CD4-positive, alpha-beta T cell treated with Interleukin-2 at 100 ng/mL for 4 hours (primary cell): ENCODE data around the gene PRUNE1.

Source experiments
- DNase-seq: peaks from one replicate; pipeline ENCODE4 v3.0.0-alpha.2; 2020; ENCODE audit warnings: low spot score

Gene PRUNE1

DNA sequence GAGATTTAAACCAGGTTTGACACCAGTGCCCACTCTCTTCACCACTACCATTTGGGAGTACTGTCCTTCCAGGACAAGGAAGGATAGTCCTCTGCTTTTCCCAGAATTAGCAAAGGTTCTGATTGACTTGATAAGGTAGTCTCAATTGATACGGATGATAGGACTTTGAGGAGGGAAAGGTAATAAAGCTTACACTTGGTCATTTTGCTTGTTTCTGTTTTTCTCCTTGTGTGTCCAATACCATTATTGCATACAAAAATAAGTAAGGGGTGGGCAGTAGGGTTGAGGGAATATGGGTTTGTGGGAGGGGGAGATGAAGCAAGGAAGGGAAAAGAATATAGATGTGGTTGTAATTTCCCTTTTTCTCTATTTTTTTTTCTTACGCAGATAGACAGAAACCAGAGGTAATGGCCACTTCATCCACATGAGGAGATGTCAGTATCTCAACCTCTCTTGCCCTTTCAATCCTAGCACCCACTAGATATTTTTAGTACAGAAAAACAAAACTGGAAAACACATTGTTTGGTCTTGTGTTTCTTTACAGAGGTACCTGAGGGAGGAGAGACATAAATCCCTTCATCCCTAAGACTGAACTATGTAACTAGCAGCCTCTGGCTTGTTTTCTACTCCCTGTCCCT lies 41.9 kb downstream of the PRUNE1 start:
- DNase-seq, result no peak

DNA sequence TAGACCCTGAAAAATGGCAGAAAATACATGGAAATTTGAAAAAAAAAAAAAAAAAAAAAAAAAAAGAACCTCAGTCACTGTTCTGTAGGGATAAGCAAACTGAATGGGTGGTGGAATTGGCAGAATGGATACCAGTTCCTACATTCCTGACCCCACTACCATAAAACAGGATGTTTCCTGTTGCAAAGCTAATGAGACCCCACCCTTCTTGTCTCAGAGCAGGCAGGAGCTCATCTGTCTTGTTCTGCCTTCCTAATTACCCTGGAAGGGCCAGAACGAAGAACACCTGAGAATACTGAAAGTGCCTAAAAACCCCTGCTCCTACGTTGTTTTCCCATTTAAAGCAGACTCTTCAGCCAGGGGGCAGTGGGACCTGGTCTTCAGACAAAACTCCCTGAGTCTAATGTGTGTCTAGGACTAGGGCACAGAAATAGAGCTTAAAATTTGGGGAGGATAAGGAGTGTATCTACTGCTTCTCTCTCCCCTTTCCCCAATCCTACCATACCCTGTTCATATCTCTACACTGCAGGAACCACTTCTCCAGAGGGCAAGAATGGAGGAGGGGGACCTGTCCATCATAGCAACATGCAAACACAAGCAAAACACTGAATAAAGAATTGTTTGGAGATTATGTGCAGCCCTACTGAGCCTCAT lies 43.2 kb downstream of the PRUNE1 start:
- no peak for DNase-seq

DNA sequence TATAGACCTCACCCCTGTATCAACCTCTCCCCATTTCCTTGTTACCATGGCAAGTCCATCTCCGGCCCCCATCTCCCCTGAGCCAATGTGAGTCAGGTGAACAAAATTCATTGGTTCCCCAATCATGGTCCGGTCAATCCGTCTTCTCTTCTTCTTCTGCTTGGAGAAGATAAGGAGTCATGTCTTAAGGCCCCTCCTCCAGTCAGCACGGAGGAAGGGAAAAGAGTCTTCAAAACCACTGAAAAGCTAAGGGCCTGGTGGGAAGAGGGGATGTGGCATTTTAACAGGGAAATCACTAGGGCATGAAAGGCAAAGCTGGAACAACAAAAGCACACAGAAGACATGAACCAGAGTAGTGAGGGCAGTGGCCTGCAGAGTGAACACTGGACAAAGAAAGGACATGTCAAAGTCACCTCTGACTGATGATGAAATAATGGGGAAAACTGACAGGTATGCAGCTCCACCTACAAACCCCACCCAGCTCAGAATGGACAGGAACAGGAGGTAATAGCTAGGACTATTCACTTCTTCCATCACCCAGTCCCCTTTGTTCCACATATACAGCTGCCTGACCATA lies 46.8 kb downstream of the PRUNE1 start:
- no peak for DNase-seq

DNA sequence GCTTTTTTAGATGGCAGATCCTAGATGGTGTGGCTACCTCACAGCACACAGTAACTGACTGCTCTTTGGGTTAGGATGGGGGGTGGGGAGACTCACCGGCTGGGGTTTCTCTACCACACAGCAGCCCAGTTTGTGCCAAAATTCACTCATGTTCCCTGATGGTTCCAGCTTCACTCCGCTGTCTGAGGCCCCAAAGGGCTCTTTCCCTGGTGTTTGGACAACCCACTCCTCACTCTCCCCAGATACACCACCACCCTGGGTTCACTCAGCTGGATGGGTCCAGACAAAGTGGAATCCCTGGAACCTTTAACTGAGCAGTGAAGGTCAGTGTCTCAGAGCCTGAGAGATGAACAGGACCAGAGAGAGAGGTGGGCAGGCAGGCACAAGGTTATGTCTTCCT lies 47.3 kb downstream of the PRUNE1 start:
- no peak for DNase-seq

DNA sequence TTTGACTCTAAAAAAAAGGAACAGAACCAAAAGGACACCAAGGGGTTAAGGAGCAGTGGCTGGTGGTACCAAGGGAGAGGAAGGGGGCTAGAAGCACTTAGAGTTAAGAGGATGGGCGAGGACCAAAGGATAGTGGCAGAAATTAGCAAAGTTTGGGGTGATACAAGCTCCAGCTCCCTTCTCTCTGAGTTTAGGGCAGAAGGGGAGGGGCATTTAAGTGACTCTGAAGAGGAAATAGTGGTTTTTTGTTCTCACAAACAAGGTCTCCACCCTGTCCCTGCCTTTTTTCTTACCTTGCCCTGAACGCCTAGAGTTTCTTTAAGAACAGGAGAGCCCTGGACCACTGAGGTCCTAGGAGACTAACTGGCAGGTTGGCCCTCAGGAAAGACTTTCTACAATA lies 47.9 kb downstream of the PRUNE1 start:
- peak; percentile 76 for DNase-seq

DNA sequence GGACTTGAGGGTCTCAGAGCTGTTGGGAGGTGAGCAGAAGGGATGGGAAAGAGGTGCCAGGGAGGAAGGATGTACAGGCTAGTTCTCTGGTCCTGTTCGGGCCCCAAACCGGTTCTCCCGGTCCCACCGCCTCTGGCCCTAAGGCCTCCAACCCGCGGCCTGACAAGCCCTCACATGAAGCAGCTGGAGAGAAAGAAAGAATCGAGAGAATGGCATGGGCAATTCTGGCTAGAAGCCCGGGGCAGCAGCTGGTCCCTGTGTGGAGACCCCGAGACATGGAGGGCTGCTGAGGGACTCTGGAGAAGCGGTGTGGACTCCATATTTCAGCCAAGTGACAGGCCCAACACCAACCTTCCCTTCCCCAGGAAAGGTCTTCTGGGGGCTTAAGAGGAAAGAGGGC lies 50.4 kb downstream of the PRUNE1 start:
- no peak for DNase-seq

DNA sequence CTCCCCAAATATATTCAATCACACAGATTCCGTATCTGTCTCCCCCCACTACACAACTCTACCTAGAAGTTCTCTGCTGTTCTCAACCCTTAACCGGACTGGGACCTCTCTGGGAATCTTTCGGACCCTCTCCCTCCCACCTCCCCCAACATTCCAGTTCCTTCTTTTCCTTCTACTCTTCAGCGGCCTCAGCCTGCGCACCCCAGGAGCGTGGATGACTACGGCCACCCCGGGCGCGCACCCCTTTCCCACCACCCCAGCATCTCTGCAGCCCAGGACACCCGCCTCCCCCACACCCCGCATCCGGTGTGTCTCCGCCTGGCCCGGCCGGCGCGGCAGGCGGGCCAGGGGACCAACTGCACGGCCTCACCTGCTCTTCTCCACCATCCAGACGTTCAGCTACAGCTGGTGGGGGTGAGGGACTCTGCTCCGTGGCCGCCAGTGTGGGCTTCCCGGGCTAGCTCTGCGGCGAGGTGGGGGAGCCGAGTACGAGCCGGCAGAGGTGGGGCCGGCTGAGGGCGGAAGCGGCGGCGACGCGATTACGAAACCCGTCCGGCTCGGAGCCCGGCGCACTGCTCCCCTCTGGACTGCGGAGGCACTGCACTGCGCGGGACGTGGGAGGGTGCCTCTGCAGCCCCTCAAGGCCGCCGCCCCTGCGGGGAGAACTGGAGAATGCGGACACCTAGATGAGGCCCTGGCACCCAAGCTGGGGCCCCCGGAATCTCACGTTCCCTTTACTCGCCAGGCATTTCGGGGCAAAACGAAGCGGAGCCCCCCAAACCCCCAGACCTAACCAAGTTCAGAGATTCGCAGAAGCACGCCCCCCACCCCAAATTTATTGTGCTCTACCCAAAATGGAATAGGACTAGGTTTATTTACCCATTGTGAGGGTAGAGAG lies 51.1 kb downstream of the PRUNE1 start, which contains the start of gene CDC42SE1:
CDC42SE1 (minus strand) TSS at position 514 of the 898 bp plus-strand sequence. CDS start 3,892 bp downstream, outside the sequence.
- peak; percentile 83 for DNase-seq

DNA sequence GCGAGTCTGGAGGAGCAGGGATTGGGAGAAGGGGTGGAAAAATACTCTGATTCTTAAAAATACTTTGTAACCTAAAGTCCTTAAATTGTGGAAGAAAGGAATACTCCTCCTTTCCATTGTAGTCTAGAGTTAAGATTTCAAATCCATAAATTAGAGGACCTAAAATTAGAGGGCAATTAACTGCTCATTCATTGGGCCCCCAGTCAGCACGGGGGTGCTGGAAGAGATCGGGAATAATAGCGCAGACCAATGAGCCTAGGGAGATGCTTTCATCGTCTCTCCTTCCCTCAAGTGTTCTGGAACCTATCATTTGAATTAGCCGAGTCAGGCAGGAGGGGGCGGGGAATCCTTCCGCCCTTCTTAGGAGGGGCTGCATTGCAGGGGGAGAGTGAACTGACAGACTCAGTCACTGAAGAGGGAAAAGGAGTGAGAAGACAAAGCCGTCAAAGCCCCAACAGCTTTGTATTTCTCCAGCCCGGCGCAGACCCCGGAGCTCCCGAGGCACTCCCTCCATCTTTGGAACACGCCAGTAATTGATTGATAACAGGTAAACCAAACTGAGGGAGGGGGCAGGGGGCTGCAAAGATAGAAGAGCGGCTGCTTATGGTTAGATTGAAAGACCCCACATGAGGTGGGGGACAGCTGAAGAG lies 51.9 kb downstream of the PRUNE1 start, which contains the start of gene MLLT11:
MLLT11 (plus strand) TSS at position 391 of the 650 bp plus-strand sequence. CDS start 6,828 bp downstream, outside the sequence.
- DNase-seq, result peak; percentile 20

DNA sequence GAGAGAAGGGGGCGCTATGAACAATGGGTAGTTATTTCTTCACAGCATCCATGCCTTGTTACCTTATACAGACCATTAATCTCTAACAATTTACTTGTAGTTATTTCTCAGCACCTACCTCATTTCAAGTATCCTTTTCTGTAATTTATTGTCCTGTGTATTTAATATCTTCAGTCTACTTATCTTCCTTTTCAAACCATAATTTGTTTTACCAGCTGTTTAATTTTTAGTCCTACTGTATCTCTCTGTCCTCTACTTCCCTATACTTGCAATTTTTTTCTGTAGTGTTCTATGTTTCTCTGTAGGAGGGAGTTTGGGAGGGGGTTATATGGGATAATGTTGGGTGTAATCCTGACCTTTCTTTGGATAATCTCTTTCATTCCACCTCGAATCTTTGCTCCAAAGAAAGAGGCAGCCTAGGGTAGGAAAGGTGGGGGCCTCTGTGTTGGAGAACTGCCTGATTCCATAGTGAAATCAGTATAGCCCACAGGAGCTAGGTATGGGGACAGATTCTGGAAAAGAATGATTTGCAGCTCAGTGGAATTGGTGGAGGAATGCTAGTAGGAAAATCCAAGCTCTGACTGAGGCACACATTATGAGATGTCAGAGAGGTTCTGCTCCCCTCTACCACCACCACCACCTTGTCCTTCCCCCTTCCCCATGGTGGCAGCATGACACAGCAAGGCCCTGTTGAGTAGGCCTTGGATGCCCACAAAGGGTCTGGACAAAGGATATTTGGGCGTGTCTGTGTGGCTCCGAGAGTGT lies 52.6 kb downstream of the PRUNE1 start:
- no peak for DNase-seq

DNA sequence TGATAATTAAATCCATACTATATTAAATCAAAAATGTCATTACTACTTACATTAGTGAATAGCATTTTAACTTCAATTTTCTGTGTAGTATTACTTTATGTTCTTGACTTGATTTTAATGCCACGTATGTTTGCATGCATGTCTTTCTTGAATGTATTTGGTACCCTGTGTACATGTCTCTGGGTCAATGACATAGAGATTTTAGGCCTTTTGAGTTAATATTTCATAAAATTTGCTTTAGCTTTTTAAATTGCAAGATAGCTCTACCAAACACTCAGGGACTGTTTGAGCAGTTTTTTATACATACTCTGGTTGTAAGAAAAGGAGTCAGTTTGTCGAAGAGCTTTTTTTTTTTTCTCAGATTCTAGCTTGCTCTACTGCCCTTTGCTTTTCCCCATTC lies 53.5 kb downstream of the PRUNE1 start:
- no peak for DNase-seq

DNA sequence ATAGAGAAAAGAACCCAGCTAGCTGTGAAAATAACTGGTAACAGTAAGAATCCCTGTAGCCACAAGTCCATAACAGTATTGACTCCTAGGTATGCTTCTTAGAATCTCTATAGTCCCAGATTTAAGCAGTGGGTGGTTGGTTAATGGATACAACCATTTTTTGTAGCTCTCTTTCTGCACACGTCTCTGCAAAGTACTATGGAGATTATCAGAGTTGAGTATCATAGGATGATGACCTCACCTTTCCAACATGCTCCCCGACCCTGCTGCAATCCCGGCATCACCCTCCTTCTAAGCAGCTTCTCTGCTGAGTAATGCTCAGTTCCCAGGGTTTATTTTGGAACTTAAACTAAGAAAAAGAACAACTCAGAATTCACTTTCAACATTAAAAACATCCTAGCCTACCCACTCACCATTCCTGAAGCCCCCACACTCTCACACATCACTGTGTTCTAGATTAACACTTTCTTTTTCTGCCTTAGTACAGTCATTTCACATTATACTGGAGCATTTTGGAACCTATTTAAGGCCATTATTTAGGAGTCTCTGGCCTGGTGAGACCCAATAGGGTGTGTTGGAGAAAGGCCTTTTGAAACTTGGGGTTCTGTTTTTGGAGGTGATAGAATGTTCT lies 54.6 kb downstream of the PRUNE1 start:
- no peak for DNase-seq

DNA sequence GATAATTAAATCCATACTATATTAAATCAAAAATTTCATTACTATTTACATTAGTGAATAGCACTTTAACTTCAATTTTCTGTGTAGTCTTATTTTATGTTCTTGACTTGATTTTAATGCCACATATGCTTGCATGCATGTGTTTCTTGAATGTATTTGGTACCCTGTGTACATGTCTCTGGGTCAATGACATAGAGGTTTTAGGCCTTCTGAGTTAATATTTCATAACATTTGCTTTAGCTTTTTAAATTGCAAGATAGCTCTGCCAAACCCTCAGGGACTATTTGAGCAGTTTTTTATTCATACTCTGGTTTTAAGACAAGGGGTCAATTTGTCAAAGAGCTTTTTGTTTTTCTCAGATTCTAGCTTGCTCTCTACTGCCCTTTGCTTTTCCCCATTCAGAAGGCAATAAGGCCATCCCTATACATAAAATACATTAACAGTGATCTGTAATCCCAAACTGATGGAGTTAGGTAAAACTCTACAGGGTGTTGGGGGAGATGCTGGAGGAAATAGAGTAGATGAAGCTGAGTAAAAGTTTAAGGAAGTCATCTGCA lies 56.9 kb downstream of the PRUNE1 start:
- DNase-seq, result no peak

DNA sequence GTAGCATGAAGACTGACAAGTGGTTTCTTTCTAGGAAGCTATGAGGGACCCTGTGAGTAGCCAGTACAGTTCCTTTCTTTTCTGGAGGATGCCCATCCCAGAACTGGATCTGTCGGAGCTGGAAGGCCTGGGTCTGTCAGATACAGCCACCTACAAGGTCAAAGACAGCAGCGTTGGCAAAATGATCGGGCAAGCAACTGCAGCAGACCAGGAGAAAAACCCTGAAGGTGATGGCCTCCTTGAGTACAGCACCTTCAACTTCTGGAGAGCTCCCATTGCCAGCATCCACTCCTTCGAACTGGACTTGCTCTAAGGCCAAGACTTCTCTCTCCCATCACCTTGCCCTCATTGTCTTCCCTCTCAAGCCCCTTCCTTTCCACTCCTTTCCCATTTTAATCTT lies 58.9 kb downstream of the PRUNE1 start:
- no peak for DNase-seq

DNA sequence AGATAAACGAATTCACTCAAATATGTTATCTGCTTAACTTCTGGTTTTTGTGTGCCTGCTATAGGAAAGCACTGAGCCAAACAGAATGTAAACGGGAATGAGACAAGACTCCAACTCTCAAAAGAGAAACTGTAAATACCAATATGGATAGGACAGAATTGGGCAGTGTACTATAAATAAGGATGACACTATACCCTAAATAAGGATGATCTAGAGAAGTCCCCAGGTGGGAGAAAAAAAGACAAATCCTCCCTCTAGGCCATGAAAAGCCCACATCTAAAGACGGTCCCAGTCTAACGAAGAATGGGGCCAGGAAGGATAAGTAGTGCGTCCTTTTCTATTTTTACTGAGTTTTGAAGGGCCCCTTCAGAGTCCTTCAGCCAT lies 60.8 kb downstream of the PRUNE1 start:
- no peak for DNase-seq

DNA sequence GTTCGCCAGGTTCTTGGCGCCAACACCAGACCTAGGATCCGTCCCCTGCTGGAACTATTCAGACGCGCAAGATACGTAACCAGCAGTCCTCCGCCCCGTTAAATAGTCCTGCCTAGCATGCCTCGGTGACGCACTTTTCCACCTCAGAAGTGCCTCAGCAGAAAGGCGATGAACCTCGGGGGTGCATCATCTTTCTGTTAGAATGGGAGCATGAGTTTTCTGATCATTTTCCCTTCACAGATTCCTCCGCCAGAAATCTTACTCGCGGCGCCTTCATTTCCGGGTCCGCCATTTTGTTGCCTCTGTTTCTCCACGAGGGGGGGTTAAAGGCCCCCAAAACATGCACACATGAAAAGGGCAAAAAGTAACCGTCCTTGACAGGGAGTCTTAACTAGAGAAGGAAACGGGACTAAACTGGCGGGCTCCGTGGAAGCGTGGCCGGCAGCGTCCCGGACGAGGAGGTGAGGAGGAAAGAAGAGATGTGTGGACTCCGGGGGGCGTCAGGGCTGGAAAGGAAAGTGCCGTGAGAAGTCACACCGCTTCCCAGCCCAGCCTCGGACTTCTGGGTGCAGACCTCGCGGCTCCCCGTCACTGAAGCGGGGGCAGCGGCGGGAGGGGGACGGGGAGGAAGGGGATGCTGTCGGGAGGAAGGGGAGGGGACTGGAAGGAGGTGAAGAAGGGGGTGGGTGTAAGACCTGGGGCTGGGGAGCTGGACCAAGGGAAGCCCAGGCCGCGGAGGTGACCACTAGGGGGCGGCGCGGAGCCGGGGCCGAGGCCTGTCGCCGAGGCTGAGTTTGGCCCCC lies 62.4 kb downstream of the PRUNE1 start, which contains the start of gene GABPB2:
GABPB2 (plus strand) TSS at position 288 of the 803 bp plus-strand sequence. CDS start 17,429 bp downstream, outside the sequence.
- DNase-seq, result peak; percentile 87

DNA sequence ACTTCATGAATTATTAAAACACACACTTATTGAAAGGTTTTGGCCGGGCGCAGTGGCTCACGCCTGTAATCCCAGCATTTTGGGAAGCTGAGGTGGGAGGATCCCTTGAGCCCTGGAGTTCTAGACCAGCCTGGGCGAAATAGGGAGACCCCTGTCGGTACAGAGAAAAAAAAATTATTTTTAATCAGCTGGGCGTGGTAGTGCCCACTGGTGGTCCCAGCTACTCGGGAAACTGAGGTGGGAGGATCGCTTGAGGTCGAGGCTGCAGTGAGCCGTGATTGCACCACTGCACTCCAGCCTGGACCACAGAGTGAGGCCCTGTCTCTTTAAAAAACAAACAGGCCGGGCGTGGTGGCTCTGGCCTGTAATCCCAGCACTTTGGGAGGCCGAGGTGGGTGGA lies 64.0 kb downstream of the PRUNE1 start:
- DNase-seq, result no peak
